GM08714 (cell line): Measurements from ENCODE around the gene SORCS2.

Source experiments
- H3K4me3 ChIP-seq: fragments of 200-500 bp; sonication (Bioruptor generic); 2 replicates; pipeline ENCODE4 v1.5.1; 2014; ENCODE audit warnings: mild to moderate bottlenecking, low read length, inconsistent platforms
- ZNF274 ChIP-seq: IDR thresholded peaks from 2 replicates; pipeline ENCODE4 v1.6.1; 2012; ENCODE audit warnings: mild to moderate bottlenecking, low read depth, low read length

The SORCS2 gene

GRCh38 chr4:7307394-7308099, 115.2 kb downstream of the SORCS2 start:
- TF ChIP-seq ZNF274: no peak
- H3K4me3 ChIP-seq: no peak overlapping the region

DNA sequence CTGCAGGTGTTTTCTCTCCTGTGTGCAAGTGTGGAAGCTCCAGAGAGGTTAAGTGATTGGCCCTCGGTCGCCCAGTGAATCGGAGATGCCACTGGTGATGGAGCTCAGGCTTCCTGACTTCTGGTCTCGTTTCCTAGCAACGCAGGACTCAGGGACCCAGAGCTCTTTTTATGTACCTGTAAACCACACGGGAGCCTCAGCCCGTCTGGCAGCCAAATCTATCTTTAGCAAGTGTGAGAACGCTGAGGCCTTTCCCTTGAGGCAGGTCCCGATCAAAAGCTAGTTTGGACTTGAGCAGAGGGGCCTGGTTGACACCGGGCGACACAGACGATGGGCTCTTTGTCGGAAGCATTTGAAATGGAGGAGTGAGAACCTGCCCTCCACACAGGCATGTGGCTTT, 116.8 kb downstream of the SORCS2 start:
- no peak for TF ChIP-seq ZNF274

DNA sequence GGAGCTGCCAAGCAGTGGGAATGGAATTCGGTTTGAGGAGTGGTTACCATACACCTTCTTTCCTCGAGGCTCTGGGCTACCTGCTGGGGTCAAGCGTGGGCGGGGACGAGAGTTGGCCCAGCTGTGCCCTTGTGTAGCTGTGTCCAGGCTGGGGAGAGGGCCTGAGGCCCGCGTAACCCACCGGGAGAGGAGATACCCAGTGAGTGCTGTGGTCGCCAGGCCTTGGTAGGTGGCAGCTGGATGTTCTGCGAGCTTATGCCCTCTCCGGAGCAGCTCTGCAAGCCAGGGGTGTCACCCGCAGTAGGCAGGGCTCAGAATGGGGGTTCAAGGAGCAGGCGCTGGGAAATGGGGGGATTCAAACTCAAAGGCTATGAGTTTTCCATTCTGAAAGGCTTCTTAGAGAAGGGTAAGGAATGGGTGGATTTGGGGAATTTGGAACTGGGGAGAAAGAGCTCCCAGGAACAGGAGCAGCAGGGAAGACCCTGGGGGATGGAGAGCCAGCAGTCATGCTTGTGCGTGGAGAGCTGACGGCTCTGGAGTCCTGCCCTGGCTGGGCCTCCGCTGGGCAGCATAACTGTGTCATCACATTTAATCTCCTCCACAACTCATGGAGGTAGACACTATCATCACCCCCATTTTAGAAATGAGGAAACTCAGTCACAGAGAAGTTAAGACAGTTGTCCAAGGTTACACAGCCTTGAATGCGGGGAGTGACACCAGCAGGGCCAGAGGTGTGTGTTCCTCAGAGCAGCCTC, 117.5 kb downstream of the SORCS2 start:
- H3K4me3 ChIP-seq: no peak overlapping the region
- TF ChIP-seq ZNF274: no peak

More for the DNA sequence above, 116.8 kb downstream of the SORCS2 start:
- no peak overlapping the region for H3K4me3 ChIP-seq

DNA sequence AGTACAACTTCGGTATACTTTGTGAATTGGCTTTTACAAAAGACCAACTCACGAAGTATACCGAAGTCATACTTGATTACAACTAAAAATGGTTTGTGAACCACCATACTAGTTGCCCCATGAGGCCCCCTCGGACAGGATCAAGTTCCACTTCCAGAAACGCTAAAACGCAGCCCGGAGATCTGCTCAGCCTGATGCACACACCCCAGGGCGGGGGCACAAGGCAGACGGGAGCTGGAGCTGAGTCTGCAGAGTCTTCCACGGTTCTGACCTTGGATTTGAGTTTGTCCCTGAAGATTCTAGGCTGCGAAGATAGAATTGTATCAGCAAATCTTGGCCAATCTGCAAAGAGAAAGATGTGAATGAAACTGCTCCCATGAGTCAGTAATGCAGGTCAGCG, 118.1 kb downstream of the SORCS2 start:
- no peak overlapping the region for H3K4me3 ChIP-seq
- no peak for TF ChIP-seq ZNF274

DNA sequence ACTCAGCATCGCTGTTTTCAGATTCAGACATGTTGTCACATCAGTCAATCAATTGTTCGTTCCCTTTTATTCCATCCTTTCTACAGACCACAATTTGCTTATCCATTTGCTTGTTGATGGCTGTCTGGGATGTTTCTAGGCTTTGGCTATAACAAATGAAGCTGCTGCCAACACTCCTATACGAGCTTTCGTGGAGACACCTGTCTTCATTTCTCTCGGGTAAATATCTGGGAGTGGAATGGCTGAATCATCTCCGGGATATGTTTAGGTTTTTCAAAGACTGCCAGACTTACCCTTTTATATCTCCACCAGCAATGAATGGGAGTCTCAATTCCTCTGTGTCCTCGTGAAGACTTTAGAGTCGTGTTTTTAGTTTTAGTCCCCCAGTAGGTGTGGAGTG, 118.9 kb downstream of the SORCS2 start:
- TF ChIP-seq ZNF274: no peak
- H3K4me3 ChIP-seq: no peak overlapping the region

GRCh38 chr4:7312691-7313090, 120.4 kb downstream of the SORCS2 start:
- TF ChIP-seq ZNF274: no peak
- H3K4me3 ChIP-seq: no peak overlapping the region

DNA sequence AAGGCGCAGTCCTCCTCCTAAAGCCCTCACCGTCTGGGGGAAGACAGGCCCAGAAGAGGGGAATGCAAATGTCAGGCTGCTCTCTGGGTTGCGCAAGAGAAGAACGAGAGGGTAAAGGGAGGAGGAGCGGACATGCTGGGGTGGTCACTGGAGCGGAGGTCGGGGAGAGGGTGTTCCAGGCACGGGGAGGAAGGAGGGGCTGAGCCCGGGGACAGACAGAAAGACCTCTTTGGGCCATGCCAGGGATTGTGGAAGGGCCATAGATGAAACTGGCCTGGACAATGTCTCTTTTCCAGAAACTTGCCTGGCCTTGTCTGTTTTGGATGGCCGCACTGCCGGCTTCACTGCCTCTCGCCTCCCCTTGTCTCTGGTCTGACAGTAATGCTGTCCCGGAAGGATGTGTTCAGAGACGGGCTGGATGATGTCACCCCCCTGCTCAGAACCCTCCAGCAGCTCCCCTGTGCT, 121.0 kb downstream of the SORCS2 start:
- no peak overlapping the region for H3K4me3 ChIP-seq
- TF ChIP-seq ZNF274: no peak

GRCh38 chr4:7313991-7314390, 121.7 kb downstream of the SORCS2 start:
- no peak for TF ChIP-seq ZNF274
- no peak overlapping the region for H3K4me3 ChIP-seq

- no peak for TF ChIP-seq ZNF274
- no peak overlapping the region for H3K4me3 ChIP-seq
Observed at GRCh38 chr4:7315286-7315685, 122.9 kb downstream of the SORCS2 start.

GRCh38 chr4:7315935-7316334, 123.6 kb downstream of the SORCS2 start:
- TF ChIP-seq ZNF274: no peak
- H3K4me3 ChIP-seq: no peak overlapping the region

DNA sequence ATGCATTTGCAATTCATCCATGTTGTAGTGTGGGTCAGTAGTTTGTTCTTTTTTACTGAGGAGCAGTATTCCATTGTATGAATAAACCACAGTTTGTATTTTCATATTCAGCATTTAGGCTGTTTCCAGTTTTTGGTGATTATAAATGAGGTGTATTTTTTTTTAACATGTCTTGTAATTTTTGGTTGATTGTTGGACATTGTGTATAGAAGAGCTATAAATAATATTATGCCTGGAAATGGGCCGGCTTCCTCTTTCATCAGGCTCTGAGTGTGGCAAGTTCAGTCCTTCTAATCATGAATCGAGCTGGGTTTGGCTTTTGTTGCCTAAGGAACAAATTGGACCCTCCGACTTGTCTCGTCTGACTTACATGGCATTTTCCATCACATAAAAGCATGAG, 126.7 kb downstream of the SORCS2 start:
- H3K4me3 ChIP-seq: no peak overlapping the region
- no peak for TF ChIP-seq ZNF274

DNA sequence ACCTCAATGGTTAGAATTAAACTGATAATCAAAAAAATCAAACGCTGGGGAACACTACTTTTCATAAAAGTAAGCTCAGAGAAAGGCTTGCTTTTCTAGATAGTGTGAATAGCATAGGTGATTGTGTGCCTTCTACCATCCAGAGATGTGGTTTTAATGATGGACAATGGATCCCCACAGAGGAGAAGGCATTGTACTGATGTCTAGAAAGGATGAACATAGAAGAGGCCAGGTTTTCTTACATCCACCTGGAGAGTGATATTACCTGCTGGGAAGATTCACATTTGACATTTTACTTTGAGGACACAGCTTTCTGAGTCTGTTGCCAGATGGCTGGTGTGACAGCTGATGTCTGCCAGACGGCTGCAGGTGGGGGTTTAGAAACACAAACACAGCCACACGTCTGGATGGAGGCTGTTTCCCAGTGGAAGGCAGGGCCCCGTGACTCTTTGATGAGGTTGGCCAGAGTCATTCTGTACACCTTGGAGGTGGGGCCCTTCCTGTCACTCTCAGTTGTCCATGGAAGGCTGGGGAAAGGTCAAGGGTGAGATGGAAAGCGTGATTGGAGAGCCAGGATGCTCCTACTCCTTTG, 128.0 kb downstream of the SORCS2 start:
- no peak for TF ChIP-seq ZNF274
- H3K4me3 ChIP-seq: no peak overlapping the region

DNA sequence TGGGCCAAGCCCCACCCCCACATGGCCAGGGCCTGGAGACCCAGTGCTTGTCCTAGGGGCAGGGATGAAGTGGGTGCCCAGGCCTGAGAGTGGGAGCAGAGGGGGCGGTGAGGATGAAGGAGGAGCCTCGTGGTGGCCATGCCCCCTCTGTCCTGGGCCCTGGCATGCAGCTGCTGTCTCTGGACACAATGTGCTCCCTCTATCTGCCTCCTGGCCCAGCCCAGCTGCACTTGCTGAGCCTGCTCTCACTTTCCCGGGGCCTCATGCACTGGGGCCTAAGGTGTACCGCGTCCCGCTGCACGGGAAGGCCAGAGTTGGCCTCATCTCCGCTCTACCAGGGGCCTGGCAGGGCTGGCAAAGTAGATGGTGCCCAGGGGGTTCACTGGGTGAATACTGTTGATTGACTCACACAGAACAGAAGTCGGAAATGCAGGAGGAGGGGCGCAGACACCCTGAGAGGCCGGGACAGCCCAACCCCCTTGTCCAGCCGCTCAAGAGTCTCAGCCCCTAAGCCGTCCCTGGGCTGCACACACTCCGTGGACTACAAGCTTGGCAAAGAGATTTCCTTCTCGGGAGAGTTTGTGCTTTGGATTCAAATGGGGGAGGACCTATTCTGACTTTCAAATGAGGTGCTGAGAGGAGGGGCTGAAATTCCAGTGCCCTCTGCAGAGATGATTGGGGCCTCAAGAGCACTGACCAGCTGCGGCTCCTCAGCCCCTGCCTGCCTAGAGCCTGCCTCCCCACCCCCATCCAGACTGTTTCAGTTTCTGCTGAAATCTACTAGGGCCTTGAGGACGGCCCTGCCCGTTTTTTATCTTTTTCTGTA, 130.0 kb downstream of the SORCS2 start:
- TF ChIP-seq ZNF274: no peak
- H3K4me3 ChIP-seq: no peak overlapping the region

DNA sequence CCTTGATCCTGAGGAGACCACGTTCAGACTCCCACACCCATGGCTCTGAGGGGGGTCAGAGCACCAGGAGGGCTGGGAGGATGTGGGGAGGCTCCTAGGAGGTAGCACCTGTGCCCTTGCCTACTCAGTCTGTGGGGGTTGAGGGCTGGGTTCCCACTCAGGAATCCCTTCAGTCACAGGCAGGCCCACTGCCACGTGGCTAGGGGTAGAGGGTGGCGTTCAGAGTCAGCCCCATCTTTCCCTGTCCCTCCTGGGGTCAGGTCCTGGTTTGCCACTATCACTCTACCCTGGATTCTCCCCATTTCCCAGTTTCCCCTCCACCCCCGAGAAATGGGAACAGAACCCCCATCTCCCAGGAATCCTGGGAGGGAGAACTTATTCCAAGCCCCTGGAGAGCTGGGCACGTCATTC, 131.1 kb downstream of the SORCS2 start:
- H3K4me3 ChIP-seq: no peak overlapping the region
- no peak for TF ChIP-seq ZNF274
